Retinal pigment epithelial cell (primary cell): ENCODE results near the gene ZNF410.
"Not testable (repeated sequence)": the region's sequence is repeated elsewhere in the genome, so short reads cannot be mapped to it uniquely, and the experiment has no call there.

Source experiments
- DNase-seq: peaks from one replicate; pipeline ENCODE4 v3.0.0-alpha.2; 2010; ENCODE audit warnings: low read depth
- H3K4me3 ChIP-seq: 2 replicates; pipeline ENCODE4 v1.5.1; 2011; ENCODE audit warnings: mild to moderate bottlenecking, low read length, control low read depth, moderate library complexity
- TF ChIP-seq, protein P1 (sequence below): conservative IDR thresholded peaks from 2 replicates; pipeline ENCODE4 v1.5.1; 2011; ENCODE audit warnings: low read depth, low read length, control low read depth, inconsistent platforms

ZNF410 gene

DNA sequence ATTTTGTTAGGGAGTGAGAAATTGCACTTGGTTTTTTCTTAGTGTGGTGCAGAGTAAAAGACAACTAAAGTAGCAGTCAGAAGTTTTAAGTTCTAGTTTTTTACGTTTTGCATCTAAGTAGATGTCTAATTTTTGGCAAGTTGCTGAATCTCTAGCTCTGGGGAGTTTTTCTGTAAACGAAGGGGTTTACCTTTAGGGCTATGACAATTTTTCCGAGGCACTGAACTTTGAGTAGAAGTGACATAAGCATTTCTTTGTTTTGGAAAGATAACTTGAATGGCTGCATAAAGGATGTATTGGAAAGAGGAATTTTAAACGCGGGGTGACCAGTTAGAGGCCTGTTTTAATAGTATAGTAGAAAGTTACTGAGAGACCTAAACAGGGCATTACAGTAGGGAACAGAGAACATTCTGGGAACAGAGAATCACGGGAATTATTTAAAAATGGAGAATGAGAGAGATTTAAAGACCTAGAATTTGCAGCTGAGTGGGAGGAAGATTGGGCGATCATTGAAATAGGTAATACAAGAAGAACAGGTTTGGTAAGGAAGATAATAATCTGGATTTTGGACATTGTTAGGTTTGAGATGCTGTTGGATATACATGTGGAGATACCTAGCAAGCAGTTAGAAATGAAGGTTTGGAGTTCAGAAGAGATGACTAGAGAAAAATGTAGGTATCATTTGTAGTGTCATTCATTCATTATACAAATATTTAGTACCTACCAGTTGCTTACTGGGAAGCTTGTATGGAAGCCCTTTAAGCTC, 1.2 kb downstream of the ZNF410 start:
- DNase-seq, result no peak
- TF ChIP-seq, protein P1, sequence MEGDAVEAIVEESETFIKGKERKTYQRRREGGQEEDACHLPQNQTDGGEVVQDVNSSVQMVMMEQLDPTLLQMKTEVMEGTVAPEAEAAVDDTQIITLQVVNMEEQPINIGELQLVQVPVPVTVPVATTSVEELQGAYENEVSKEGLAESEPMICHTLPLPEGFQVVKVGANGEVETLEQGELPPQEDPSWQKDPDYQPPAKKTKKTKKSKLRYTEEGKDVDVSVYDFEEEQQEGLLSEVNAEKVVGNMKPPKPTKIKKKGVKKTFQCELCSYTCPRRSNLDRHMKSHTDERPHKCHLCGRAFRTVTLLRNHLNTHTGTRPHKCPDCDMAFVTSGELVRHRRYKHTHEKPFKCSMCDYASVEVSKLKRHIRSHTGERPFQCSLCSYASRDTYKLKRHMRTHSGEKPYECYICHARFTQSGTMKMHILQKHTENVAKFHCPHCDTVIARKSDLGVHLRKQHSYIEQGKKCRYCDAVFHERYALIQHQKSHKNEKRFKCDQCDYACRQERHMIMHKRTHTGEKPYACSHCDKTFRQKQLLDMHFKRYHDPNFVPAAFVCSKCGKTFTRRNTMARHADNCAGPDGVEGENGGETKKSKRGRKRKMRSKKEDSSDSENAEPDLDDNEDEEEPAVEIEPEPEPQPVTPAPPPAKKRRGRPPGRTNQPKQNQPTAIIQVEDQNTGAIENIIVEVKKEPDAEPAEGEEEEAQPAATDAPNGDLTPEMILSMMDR, result no peak
- peak overlapping the region; percentile 90 for H3K4me3 ChIP-seq

DNA sequence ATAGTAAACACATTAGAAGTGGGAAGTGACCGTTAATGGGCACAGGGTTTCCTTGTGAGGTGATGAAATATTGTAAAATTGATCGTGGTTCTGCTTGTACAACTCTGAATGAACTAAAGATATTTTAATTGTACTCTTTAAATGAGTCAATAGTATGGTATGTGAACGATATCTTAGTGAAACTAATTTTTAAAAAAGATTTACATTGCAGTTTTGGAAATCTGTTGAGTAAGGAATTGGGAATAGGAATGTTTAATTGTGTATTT, 1.7 kb downstream of the ZNF410 start:
- no peak for DNase-seq
- TF ChIP-seq, protein P1, result no peak
- no peak overlapping the region for H3K4me3 ChIP-seq

DNA sequence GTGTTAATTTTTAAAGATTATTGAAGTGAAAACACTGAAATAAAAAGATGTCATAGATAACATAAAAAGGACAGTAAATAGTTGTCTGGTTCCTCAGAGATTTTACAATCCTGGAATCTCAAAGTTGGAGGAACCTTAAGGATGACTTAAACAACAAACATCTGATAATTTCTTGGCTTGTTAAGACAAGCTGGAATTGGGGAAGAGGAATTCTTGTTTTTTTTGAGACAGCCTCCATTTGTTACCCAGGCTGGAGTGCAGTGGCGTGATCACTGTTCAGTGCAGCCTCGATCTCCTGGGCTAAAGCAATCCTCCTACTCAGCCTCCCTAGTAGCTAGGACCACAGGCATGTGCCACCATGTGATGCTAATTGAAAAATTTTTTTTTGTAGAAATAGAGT, 2.3 kb downstream of the ZNF410 start:
- H3K4me3 ChIP-seq, result no peak overlapping the region
- DNase-seq, result no peak
- TF ChIP-seq, protein P1, result no peak

DNA sequence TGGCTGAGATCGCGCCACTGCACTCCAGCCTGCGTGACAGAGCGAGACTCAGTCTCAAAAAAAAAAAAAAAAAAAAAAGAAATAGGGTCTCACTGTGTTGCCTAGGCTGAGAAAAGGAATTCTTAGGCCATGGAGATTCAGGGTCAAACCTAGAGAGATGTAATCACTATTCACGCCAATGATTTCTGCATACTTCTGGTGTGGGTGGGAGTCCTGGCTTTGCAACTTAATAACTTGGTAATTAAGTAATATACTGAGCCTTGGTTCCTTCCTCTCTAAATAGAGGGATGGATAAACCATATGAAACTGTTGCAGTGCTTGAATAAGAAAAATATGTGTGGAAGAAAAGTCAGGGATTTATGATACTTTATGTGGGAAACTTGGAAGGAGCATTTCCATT, 2.7 kb downstream of the ZNF410 start:
- H3K4me3 ChIP-seq, result no peak overlapping the region
- TF ChIP-seq, protein P1, result no peak
- DNase-seq, result no peak

DNA sequence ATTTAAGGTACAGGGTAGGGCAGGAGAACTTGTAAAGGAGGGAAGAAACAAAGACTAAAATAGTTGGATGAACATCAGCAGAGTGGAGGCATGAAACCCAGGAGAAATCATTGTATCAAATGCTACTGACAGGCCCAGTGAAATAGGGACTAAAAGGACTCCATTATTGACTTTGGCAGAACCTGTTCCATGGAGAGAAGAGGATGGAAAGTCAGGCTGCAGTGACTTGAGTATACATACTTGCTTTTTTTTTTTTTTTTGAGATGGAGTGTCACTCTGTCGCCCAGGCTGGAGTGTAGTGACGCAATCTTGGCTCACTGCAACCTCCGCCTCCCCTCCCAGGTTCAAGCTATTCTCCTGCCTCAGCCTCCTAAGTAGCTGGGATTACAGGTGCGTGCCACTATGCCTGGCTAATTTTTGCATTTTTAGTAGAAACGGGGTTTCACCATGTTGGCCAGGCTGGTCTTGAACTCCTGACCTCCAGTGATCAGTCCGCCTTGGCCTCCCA, 7.6 kb downstream of the ZNF410 start:
- not testable (repeated sequence) for H3K4me3 ChIP-seq, DNase-seq

DNA sequence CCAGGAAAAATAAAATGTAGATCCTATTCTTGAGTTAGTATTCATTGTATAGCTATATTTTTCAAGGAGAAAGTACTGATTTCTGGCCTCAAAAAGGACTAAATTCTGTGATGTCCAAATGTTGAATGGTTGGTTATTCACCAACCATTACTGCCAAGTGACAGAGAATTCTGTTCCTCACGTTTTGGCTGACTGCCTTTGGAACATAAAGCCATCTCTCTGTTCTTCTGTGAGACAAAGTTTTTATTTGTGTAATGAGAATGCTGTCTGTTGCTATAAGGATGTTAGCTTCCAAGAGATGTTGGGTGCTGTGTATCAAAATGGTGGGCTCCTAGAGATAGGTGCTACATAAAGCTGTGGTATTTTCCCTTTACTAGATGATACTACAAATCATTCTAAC, 9.3 kb downstream of the ZNF410 start:
- no peak overlapping the region for H3K4me3 ChIP-seq
- TF ChIP-seq, protein P1, result no peak
- DNase-seq, result no peak

DNA sequence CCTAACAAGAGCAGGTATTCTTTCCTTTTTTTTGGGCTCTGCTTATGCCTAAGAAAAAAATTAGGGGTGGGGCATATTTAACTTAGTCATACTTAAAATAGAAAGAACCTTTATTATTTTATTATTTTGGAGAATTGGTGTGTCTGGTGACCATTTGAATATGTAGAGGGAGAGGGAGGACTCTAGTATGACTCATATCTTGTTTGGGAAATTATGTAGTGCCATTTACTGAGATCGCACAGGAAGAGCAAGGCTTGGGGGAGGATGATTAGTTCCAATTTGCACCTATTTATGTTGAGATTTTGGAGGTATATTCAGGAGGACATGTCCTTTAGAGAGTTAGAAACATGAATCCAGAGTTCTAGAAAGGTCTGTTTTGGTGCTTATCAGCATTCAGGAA, 9.9 kb downstream of the ZNF410 start:
- DNase-seq, result no peak
- no peak overlapping the region for H3K4me3 ChIP-seq
- TF ChIP-seq, protein P1, result no peak
